ENCODE results near the gene BMF.
"Not testable (repeated sequence)": the region's sequence is repeated elsewhere in the genome, so short reads cannot be mapped to it uniquely, and the experiment has no call there.

BMF gene, protein sequence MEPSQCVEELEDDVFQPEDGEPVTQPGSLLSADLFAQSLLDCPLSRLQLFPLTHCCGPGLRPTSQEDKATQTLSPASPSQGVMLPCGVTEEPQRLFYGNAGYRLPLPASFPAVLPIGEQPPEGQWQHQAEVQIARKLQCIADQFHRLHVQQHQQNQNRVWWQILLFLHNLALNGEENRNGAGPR

DNA sequence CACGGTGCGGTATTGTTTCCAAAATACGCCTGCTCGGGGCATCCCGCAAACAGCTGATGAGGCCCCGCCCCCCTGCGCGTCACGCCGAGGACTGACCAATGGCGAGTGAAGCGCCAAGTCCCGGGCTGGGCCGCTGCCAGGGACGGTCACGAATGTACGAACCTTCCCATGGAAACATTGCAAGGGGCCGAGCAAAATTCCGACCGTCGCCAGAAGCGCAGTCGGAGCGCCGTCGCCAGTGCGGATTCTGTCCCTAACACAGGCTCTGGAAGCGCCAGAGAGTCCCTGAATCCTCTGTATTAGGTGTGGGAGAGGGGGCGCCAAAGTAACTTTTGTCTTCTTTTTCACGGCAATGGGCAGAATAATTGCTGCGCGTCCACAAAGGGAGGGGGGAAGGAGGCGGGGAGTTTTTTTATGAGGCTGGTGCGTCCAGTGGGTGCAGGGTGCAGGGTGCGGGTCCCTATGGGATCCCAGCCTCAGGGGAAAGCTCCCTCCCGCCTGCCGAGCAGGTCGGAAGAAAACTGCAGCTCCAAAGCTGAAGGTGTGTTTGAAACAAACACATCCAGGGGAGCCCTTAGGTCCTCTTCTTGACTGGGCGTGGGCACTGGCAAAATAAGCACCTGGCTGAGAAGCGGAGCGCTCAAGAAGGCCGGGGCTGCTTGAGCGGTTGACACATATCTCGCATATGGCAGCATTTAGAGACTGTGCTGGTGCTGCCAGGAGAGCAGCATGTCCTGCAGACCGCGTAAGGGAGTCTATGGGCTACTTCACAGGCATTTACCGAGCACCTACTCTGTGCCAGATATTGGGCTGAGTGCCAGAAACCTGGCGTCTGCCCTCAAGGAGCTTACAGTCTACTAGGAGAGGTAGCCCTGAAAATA lies at the start of gene BMF:
Gene BMF (minus strand): TSS at position 25 of the 881 bp plus-strand sequence. CDS start 2,793 bp downstream, outside the sequence.
- in situ Hi-C loops (cut with MboI; ENCODE audit: low pct_unique_long_range_greater_than_20kb, low sequenced_read_pairs, unreplicated experiment) = loop anchor here (10.0 kb wide), 1 partner anchor 56 kb away; the partner anchor contains the start of gene BUB1B
- TF ChIP-seq, protein P1, sequence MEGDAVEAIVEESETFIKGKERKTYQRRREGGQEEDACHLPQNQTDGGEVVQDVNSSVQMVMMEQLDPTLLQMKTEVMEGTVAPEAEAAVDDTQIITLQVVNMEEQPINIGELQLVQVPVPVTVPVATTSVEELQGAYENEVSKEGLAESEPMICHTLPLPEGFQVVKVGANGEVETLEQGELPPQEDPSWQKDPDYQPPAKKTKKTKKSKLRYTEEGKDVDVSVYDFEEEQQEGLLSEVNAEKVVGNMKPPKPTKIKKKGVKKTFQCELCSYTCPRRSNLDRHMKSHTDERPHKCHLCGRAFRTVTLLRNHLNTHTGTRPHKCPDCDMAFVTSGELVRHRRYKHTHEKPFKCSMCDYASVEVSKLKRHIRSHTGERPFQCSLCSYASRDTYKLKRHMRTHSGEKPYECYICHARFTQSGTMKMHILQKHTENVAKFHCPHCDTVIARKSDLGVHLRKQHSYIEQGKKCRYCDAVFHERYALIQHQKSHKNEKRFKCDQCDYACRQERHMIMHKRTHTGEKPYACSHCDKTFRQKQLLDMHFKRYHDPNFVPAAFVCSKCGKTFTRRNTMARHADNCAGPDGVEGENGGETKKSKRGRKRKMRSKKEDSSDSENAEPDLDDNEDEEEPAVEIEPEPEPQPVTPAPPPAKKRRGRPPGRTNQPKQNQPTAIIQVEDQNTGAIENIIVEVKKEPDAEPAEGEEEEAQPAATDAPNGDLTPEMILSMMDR (IDR thresholded peaks at IDR 0.05; ENCODE audit: extremely low read depth, insufficient read depth, missing control alignments) = peak; percentile 21

DNA sequence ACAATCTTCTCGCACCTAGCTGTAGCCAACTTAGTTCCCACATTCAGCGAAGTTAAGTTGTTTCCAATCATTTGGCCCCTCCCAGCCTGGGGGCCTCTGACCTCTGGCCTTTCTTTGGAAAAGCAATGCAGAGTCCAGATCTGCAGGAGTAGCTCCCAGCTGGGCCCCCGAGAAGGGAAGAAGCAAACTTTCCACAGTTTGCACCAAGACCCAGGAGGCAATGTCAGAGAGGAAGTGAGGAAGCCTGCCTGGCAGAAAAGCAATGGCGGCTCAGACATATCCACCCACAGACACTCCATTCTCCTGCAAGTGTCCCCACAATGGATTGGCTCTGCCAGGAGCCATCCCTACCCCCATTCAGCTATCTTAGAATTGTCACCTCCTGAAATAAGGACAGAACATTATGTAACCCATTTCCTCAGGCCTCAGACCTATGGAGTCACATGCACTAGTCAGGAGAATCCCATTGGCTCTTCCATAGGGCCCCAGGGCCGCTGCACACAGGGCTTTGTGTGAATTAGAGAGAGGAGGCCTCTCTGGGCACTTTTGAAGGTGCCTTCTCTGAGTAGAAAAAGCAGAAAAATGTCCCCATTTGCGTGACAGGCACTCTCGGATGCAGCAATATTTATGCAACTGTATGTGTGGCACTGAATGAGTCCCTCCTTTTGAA lies 49.2 kb upstream of the BMF start:
- TF ChIP-seq, protein P1 (IDR thresholded peaks at IDR 0.05; ENCODE audit: extremely low read depth, insufficient read depth, missing control alignments) = no peak
- in situ Hi-C loops (cut with MboI; ENCODE audit: low pct_unique_long_range_greater_than_20kb, low sequenced_read_pairs, unreplicated experiment) = no loop called here
- DNase-seq (ENCODE audit: low spot score) = no peak

More for the DNA sequence above, at the start of gene BMF:
- peak; percentile 98 for DNase-seq (ENCODE audit: low spot score)

DNA sequence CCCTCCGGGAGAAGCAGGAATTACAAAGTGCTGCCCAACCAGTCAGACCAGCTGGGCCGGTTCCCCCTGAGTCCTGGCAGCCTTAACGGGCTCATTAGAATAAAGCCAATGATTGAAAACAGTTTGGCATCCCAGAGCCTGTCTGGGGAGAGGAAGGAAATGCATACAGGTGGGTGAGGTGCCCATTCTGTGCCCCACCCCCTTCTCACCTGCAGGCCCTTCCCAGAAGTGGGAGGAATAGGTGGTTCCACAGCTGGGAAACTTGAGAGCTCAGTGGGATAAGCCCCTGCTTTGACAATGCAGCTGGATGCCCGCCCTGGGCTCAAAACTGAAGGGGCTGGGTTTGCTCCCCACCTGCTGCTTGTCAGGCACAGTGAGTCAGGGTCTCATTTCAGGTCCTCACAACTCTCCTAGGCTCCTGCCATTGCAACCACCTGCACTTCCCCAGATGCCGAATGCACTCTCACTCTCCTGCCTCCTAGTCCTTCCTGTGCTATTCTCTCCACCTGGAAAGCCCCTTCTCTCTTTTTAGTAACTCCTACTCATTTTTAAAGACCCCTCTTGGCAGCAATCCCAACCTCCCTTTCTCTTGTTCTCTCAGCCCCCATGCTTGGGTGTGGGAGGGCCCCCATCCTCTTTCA lies 46.7 kb upstream of the BMF start:
- no peak for DNase-seq (ENCODE audit: low spot score)
- TF ChIP-seq, protein P1 (IDR thresholded peaks at IDR 0.05; ENCODE audit: extremely low read depth, insufficient read depth, missing control alignments) = no peak

DNA sequence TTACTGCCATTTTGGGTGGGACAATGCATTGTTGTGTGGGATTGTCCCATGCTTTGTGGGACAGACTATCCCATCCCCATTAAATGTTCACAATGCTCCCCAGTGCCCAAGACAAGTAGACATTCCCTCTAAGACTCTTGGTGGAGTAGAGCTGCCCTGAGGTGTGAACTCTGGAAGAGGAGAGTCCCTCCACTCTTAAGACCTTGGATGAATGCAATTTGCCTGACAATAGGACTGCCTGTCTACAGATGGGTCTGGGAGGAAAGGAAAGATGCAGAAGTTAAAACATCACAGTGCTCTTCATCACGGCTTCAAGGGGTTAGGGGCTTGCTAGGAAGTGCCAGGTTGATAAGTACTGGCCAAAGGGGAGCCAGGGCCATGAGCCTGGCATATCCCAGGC lies 46.1 kb upstream of the BMF start:
- in situ Hi-C loops (cut with MboI; ENCODE audit: low pct_unique_long_range_greater_than_20kb, low sequenced_read_pairs, unreplicated experiment) = not testable (repeated sequence)

More for the DNA sequence above, 46.7 kb upstream of the BMF start:
- in situ Hi-C loops (cut with MboI; ENCODE audit: low pct_unique_long_range_greater_than_20kb, low sequenced_read_pairs, unreplicated experiment) = no loop called here

DNA sequence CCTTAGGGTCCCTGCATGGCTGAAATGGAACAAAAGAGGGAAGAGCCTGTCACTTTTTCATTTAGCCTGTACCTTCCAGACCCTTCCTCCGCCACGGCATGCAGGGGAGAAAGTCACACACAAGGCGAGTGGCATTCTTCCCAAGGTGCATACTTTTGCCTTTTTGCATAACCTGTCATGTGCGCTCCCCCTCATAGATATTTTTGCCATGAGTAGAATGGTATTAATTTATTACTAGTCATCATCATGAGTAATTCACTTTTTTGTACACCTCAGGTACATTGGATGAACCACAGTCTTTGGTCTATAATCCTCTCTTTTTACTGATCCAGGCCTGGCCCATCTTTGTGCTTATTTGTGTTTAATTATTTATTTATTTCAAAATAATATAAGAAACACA lies 43.3 kb upstream of the BMF start:
- no peak for DNase-seq (ENCODE audit: low spot score)
- in situ Hi-C loops (cut with MboI; ENCODE audit: low pct_unique_long_range_greater_than_20kb, low sequenced_read_pairs, unreplicated experiment) = no loop called here
- TF ChIP-seq, protein P1 (IDR thresholded peaks at IDR 0.05; ENCODE audit: extremely low read depth, insufficient read depth, missing control alignments) = no peak

More for the DNA sequence above, 46.1 kb upstream of the BMF start:
- DNase-seq (ENCODE audit: low spot score) = not testable (repeated sequence)

DNA sequence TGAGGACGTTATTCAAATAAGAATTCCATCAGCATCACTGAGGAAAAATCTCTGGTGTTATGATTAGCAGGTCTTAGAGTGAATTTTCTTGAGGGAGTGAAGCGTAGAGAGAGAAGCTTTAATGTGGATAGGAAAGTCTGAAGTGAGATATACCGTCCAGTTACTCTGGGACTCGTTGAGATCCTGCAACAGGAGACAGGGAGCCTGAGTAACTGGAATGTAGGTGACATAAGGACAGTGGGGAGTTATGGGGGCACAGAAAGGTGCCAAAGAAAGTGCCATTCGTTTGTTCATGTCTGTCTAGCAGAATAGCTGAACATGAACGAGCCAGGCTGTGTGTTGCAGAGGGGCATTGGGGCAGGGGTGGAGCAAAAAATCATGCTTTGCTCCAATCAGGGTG lies 42.8 kb upstream of the BMF start:
- in situ Hi-C loops (cut with MboI; ENCODE audit: low pct_unique_long_range_greater_than_20kb, low sequenced_read_pairs, unreplicated experiment) = no loop called here

More for the DNA sequence above, 42.8 kb upstream of the BMF start:
- no peak for DNase-seq (ENCODE audit: low spot score)
- TF ChIP-seq, protein P1 (IDR thresholded peaks at IDR 0.05; ENCODE audit: extremely low read depth, insufficient read depth, missing control alignments) = no peak

Data from GM13977 (cell line).